K562 (cell line): ENCODE results near the gene NAV2. TPM values are rescaled to one million over a fixed set of nuclear protein-coding genes. Genes with fewer than 3 reads are reported as not detected.

ENCODE experiments used
- ATAC-seq: fragments of 200-7000 bp; cut with Tn5 transposase; 3 replicates; pipeline ENCODE4 v1.9.1; 2020; ENCODE audit warnings: moderate library complexity
- BruUV-seq: library from RNA; stranded (reverse); fragments of 400-500 nt; replicated peaks from 2 replicates; lab custom pipeline; 2021; lab: Mats Ljungman, UMichigan
- CTCF ChIA-PET: fragments of 300-600 bp; formaldehyde crosslinking; extraction: SDS; loops from one replicate; lab custom pipeline; 2021; ENCODE audit warnings: low intra/inter-chr PET ratio; lab: Yijun Ruan, JAX
- POLR2A ChIA-PET: fragments of 300-600, 350-650 bp; sonication (Branson Sonifier 250); formaldehyde crosslinking; extraction: SDS; loops from one replicate; lab custom pipeline; 2021; ENCODE audit warnings: antibody characterized with exemption, inconsistent platforms; lab: Yijun Ruan, JAX
- DNase-seq, 4 experiments: peaks; one replicate each; pipeline versions ENCODE4 v3.0.0 to v3.0.0-alpha.2; 2011 to 2018; ENCODE audit warnings: low spot score in 3 of 4, mixed read lengths in 3 of 4; ENCODE audit errors: extremely low read depth in 1 of 4
- FAIRE-seq: peaks from 2 replicates; lab custom pipeline; 2011; peaks lifted over from hg19 to GRCh38; lab: Jason Lieb, UNC
- H2AFZ ChIP-seq: 2 replicates; pipeline ENCODE4 v1.6.0; 2011; ENCODE audit warnings: low read depth, low read length, control low read depth, inconsistent platforms
- H3K27ac ChIP-seq: fragments of 200-600 bp; 3 replicates; pipeline ENCODE4 v1.8.0; 2011; ENCODE audit warnings: low read depth, mild to moderate bottlenecking, control low read depth, inconsistent platforms, low read length, moderate library complexity, mixed read lengths; ENCODE audit errors: extremely low read depth
- H3K27me3 ChIP-seq, 2 experiments: fragments of 300-600 bp in 1 of 2; 2 replicates in 1 of 2; 3 replicates in 1 of 2; pipeline versions ENCODE4 v1.6.0 to v1.8.0; 2011; ENCODE audit warnings: inconsistent platforms in 2 of 2, low read length in 2 of 2, mild to moderate bottlenecking in 1 of 2, mixed read lengths in 1 of 2, moderate library complexity in 1 of 2; ENCODE audit not compliant: control insufficient read depth in 2 of 2, insufficient read depth in 2 of 2
- H3K36me3 ChIP-seq: fragments of 300-600 bp; 3 replicates; pipeline ENCODE4 v1.8.0; 2011; ENCODE audit warnings: mild to moderate bottlenecking, low read length, inconsistent platforms; ENCODE audit not compliant: control insufficient read depth, insufficient read depth
- H3K4me1 ChIP-seq, 2 experiments: fragments of 200-600 bp in 1 of 2; replicated peaks in 1 of 2; 2 replicates in 1 of 2; 3 replicates in 1 of 2; pipeline versions ENCODE4 v1.5.1 to v1.8.0; 2011; ENCODE audit warnings: inconsistent platforms in 2 of 2, low read length in 2 of 2, mild to moderate bottlenecking in 1 of 2, mixed read lengths in 1 of 2, moderate library complexity in 1 of 2; ENCODE audit not compliant: control insufficient read depth in 2 of 2, insufficient read depth in 2 of 2
- H3K4me2 ChIP-seq: 2 replicates; pipeline ENCODE4 v1.6.1; 2011; ENCODE audit warnings: low read length, control low read depth, inconsistent platforms, mixed read lengths; ENCODE audit not compliant: insufficient read depth
- H3K4me3 ChIP-seq: fragments of 200-600 bp; sonication (generic), shearing (Covaris generic); 2 replicates; pipeline ENCODE4 v1.5.1; 2016; ENCODE audit warnings: control low read depth, inconsistent platforms
- H3K79me2 ChIP-seq: fragments of 200-600 bp; 3 replicates; pipeline ENCODE4 v1.8.0; 2011; ENCODE audit warnings: low read length, inconsistent platforms; ENCODE audit not compliant: control insufficient read depth, insufficient read depth
- H3K9ac ChIP-seq, 2 experiments: 2 replicates each; pipeline versions ENCODE4 v1.6.0 to v1.6.1; 2011; ENCODE audit warnings: low read depth in 2 of 2, low read length in 2 of 2, control low read depth in 1 of 2, inconsistent platforms in 1 of 2, mild to moderate bottlenecking in 1 of 2, mixed read lengths in 1 of 2; ENCODE audit not compliant: insufficient read depth in 1 of 2
- H3K9me1 ChIP-seq: one replicate; pipeline ENCODE4 v1.6.0; 2011; ENCODE audit warnings: inconsistent platforms, mild to moderate bottlenecking, low read length, moderate library complexity; ENCODE audit not compliant: control insufficient read depth, insufficient read depth
- H3K9me3 ChIP-seq: replicated peaks from 2 replicates; pipeline ENCODE4 v1.5.1; 2011; ENCODE audit warnings: low read depth, low read length, inconsistent platforms; ENCODE audit not compliant: control insufficient read depth, insufficient read depth
- H4K20me1 ChIP-seq: replicated peaks from 2 replicates; pipeline ENCODE4 v1.6.1; 2011; ENCODE audit warnings: low read length, inconsistent platforms, mixed read lengths; ENCODE audit not compliant: control insufficient read depth, insufficient read depth
- EGR1 ChIP-seq: fragments of 450-650 bp; conservative IDR thresholded peaks from 2 replicates; pipeline ENCODE4 v1.6.1; 2017; ENCODE audit warnings: mild to moderate bottlenecking
- EZH2 ChIP-seq: IDR thresholded peaks from 2 replicates; pipeline ENCODE4 v1.6.1; 2012; ENCODE audit warnings: low read depth, mild to moderate bottlenecking, inconsistent platforms, low read length, borderline replicate concordance
- NRF1 ChIP-seq, 2 experiments: fragments of 450-650 bp; IDR thresholded peaks in 1 of 2; conservative IDR thresholded peaks in 1 of 2; 2 replicates each; pipeline ENCODE4 v1.6.1; 2014; ENCODE audit warnings: mild to moderate bottlenecking in 2 of 2
- ZNF707 ChIP-seq: fragments of 250-450 bp; sonication (Bioruptor Pico); conservative IDR thresholded peaks from 2 replicates; pipeline ENCODE4 v1.8.0; 2022; ENCODE audit warnings: inconsistent platforms, mild to moderate bottlenecking, moderate library complexity
- WGBS: fragments of 100-300 bp; shearing (Covaris generic); methylation state at CpG from one replicate; pipeline ENCODE4 v1.1.6; 2016; ENCODE audit warnings: low coverage, mixed read lengths; ENCODE audit not compliant: insufficient coverage; ENCODE audit errors: missing lambda C conversion rate; 5-methylcytosine and 5-hydroxymethylcytosine counted together
- in situ Hi-C: fragments of 300-500 bp; cut with MboI; formaldehyde crosslinking; loops from 4 replicates; pipeline ENCODE4 v1.15.0; 2018; ENCODE audit warnings: inconsistent platforms, mixed read lengths
- intact Hi-C: fragments of 100-400 bp; cut with micrococcal nuclease; formaldehyde crosslinking; loops from 2 replicates; pipeline ENCODE4 v1.14.2; 2022
- polyA plus RNA-seq, 8 experiments: library from polyadenylated mRNA; depleted of rRNA in 4 of 8; stranded (reverse) in 5 of 8; unstranded in 3 of 8; fragments of >200 nt; fragmentation: Nextera tagmentation in 2 of 8; fragmentation: Illumina TruSeq in 1 of 8; extraction: Ambion mirVana in 2 of 8; extraction: Trizol in 1 of 8; gene quantifications; 2 replicates each; pipeline versions ENCODE4 v1.2.1 to v1.2.3, GENCODE V29; 2011 to 2014; ENCODE audit warnings: inconsistent platforms in 1 of 8, missing spikeins in 1 of 8
- total RNA-seq, 7 experiments: library from RNA; depleted of rRNA in 6 of 7; stranded (reverse); fragments of >200 nt in 6 of 7; fragmentation: Illumina TruSeq in 2 of 7; extraction: Trizol in 2 of 7; gene quantifications; 2 replicates each; pipeline versions ENCODE4 v1.2.1 to v1.2.3, GENCODE V29; 2011 to 2021; ENCODE audit warnings: low replicate concordance in 1 of 7

Gene NAV2
- total and polyA plus RNA-seq, 9 of the 15 experiments (the other 6 are each of a cell fraction or from before 2014, with no cell fraction given): 0.03 to 0.35 (median 0.05) TPM

GRCh38 chr11:20155683-20156279 lies 443.1 kb downstream of the NAV2 start:
- FAIRE-seq (no peak), DNase-seq (no peak), ATAC-seq (peak; percentile 57; the same call in 2 of the 3 replicates)
- Histone ChIP-seq H3K79me2 (no peaks in the 10 kb centered on the region), H3K9ac (no peak overlapping the region), H3K4me3 (no peak overlapping the region), H3K4me2 (no peak overlapping the region), H3K36me3 (no peaks in the 10 kb centered on the region), H3K9me1 (no peaks in the 10 kb centered on the region), H3K9me3 (no peaks in the 10 kb centered on the region), H2AFZ (no peak overlapping the region), H3K4me1 (peaks cover 0 to 18% of the 10 kb centered on the region in 2 experiments; a peak in 2 of 5 replicates), H3K27ac (no peak overlapping the region), H4K20me1 (no peaks in the 10 kb centered on the region), H3K27me3 (peaks cover 34 to 41% of the 10 kb centered on the region in 2 experiments)
- TF ChIP-seq EZH2 (0 out of 2 replicates have a peak, but pooled peaks have one; percentile 27), NRF1 (conservative IDR thresholded peaks at IDR 0.05 in 1 of 2, IDR thresholded peaks at IDR 0.05 in 1 of 2) (no peak)
- in situ Hi-C loops: no loop called here
- ChIA-PET POLR2A (interaction anchor here (0.8 to 1.2 kb wide), 2 partner anchors 13 to 15 kb away, joined by 3 to 4 read pairs; no protein-coding TSS in a partner anchor), CTCF (no interaction called here)
- no TSS peak for BruUV-seq
- WGBS: 17% methylated on average over 17 of the region's 19 CpGs
- intact Hi-C loops: no loop called here

- BruUV-seq: no TSS peak
- Histone ChIP-seq H3K4me3 (no peak overlapping the region), H4K20me1 (no peaks in the 10 kb centered on the region), H3K9ac (no peak overlapping the region), H3K4me1 (peaks cover 0 to 18% of the 10 kb centered on the region in 2 experiments; a peak in 2 of 5 replicates), H3K9me3 (no peaks in the 10 kb centered on the region), H3K27ac (no peak overlapping the region), H3K4me2 (no peak overlapping the region), H2AFZ (no peak overlapping the region), H3K79me2 (no peaks in the 10 kb centered on the region), H3K36me3 (no peaks in the 10 kb centered on the region), H3K27me3 (peaks cover 40 to 47% of the 10 kb centered on the region in 2 experiments)
- ATAC-seq (no peak), FAIRE-seq (no peak), DNase-seq (peak; percentile 9 to 33 (median 21))
- in situ Hi-C loops: no loop called here
- 2% methylated on average over 9 of the region's 51 CpGs for WGBS
- ChIA-PET CTCF (no interaction called here), POLR2A (no interaction called here)
- intact Hi-C loops: no loop called here
- TF ChIP-seq ZNF707 (CRISPR knock-in tag) (no peak), EGR1 (0 out of 2 replicates have a peak, but pooled peaks have one; percentile 26)
- TF ChIP-seq, all 486 proteins: peak for 1
- H3K9me1 ChIP-seq: no peaks in the 10 kb centered on the region
These were observed 443.7 kb downstream of the NAV2 start for GRCh38 chr11:20156280-20156875.
